ENCODE data around the gene TALDO1. TPM values are rescaled to one million over a fixed set of nuclear protein-coding genes. Genes with fewer than 3 reads are reported as not detected.

TALDO1 gene
- total and polyA plus RNA-seq, 8 donors = 50.3 to 83.9 (median 74.6) TPM

- Histone ChIP-seq H3K4me1 (peaks cover 8 to 17% (median 8%) of the 10 kb centered on the region in 3 donors), H3K27ac (peak within 1 kb of the TSS; percentile 86 to 90 (median 88)), H3K9me3 (no peaks in the 10 kb centered on the region), H3K27me3 (no peaks in the 10 kb centered on the region), H3K4me3 (peak within 1 kb of the TSS; percentile 60 to 85 (median 70)), H3K36me3 (peaks cover 0 to 1% (median 0%) of the 10 kb centered on the region in 3 donors)
- no peak for FAIRE-seq
- 1 to 2% methylated on average over 40 to 69 of the region's 69 CpGs for WGBS, 2 donors
- intact Hi-C loops (cut with DNase I) = no loop called here
- peak; percentile 68 to 95 (median 86) for DNase-seq
- ATAC-seq = peak; percentile 42 to 69 (median 52)
- peak; percentile 78 to 92 (median 82) for TF ChIP-seq CTCF (IDR thresholded peaks at IDR 0.05)
Measured at GRCh38 chr11:798093-798713, 50.9 kb downstream of the TALDO1 start, which contains the start of gene SLC25A22. TSS of gene SLC25A22 (minus strand) at chr11:798281. CDS start at chr11:795006, 3,275 bp downstream.

GRCh38 chr11:799641-800316, 52.5 kb downstream of the TALDO1 start:
- Histone ChIP-seq H3K4me3 (no peak overlapping the region), H3K9me3 (no peaks in the 10 kb centered on the region), H3K36me3 (no peaks in the 10 kb centered on the region), H3K27me3 (no peaks in the 10 kb centered on the region), H3K27ac (no peak overlapping the region), H3K4me1 (peaks cover 11 to 20% (median 15%) of the 10 kb centered on the region in 3 donors)
- WGBS, 2 donors = 87 to 91% methylated on average over 27 to 32 of the region's 32 CpGs
- peak in 3 of 6 donors; percentile 58 to 83 (median 62) for DNase-seq
- no peak for FAIRE-seq
- no peak for TF ChIP-seq CTCF (IDR thresholded peaks at IDR 0.05)
- no peak for ATAC-seq
- intact Hi-C loops (cut with DNase I) = no loop called here

GRCh38 chr11:800473-800872, 53.2 kb downstream of the TALDO1 start:
- Histone ChIP-seq H3K27me3 (no peaks in the 10 kb centered on the region), H3K36me3 (no peaks in the 10 kb centered on the region), H3K27ac (no peak overlapping the region), H3K9me3 (no peaks in the 10 kb centered on the region), H3K4me3 (no peak overlapping the region), H3K4me1 (peaks cover 11 to 20% (median 15%) of the 10 kb centered on the region in 3 donors)
- TF ChIP-seq CTCF (IDR thresholded peaks at IDR 0.05) = no peak
- WGBS, 2 donors = 89 to 93% methylated on average over 28 to 30 of the region's 30 CpGs
- no peak for ATAC-seq
- no peak for FAIRE-seq
- DNase-seq = peak in 3 of 6 donors; percentile 53 to 73 (median 56)
- intact Hi-C loops (cut with DNase I) = no loop called here

- WGBS, 2 donors = 92 to 93% methylated on average over 18 to 20 of the region's 20 CpGs
Measured at GRCh38 chr11:801097-801780, 54.0 kb downstream of the TALDO1 start.

More at GRCh38 chr11:801097-801780, 54.0 kb downstream of the TALDO1 start:
- Histone ChIP-seq H3K36me3 (no peaks in the 10 kb centered on the region), H3K9me3 (no peaks in the 10 kb centered on the region), H3K4me1 (peaks cover 11 to 20% (median 15%) of the 10 kb centered on the region in 3 donors), H3K27ac (no peak overlapping the region), H3K27me3 (no peaks in the 10 kb centered on the region), H3K4me3 (no peak overlapping the region)
- no peak for ATAC-seq
- no peak for TF ChIP-seq CTCF (IDR thresholded peaks at IDR 0.05)
- FAIRE-seq = no peak
- peak in 3 of 6 donors; percentile 56 to 81 (median 63) for DNase-seq
- intact Hi-C loops (cut with DNase I) = no loop called here

Measured in pancreas (tissue), 10 donors.